Choroid plexus epithelial cell (primary cell): ENCODE measurements around the gene LEP.

Experiments
- DNase-seq: peaks from one replicate; pipeline ENCODE4 v3.0.0-alpha.2; 2010; ENCODE audit warnings: low read depth
- H3K4me3 ChIP-seq: 2 replicates; pipeline ENCODE4 v1.5.1; 2011; ENCODE audit warnings: low read depth, mild to moderate bottlenecking, control low read depth, low read length, moderate library complexity
- TF ChIP-seq, protein P1 (sequence below): conservative IDR thresholded peaks from 2 replicates; pipeline ENCODE4 v1.5.1; 2011; ENCODE audit warnings: low read depth, mild to moderate bottlenecking, control low read depth, inconsistent platforms, low read length, moderate library complexity

Gene LEP

DNA sequence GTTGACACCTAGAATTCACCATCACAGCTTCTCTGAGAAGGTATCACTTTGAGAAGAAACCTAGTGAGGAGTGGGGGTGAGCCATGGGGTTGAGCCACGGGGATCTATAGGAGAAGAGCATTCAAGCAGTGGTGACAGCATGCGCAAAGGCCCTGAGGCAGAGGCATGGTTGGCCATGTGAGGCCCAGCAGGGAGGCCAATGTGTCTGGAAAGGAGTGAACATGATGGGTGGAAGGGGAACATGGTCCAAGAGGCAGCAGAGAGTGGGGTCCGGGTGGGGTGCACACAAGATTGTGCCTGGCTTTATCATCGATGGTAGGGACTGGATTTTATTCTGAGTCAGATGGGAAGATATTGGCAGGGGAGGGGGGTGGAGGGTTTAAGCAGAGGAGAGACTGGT is 36.0 kb upstream of the LEP start:
- TF ChIP-seq, protein P1, sequence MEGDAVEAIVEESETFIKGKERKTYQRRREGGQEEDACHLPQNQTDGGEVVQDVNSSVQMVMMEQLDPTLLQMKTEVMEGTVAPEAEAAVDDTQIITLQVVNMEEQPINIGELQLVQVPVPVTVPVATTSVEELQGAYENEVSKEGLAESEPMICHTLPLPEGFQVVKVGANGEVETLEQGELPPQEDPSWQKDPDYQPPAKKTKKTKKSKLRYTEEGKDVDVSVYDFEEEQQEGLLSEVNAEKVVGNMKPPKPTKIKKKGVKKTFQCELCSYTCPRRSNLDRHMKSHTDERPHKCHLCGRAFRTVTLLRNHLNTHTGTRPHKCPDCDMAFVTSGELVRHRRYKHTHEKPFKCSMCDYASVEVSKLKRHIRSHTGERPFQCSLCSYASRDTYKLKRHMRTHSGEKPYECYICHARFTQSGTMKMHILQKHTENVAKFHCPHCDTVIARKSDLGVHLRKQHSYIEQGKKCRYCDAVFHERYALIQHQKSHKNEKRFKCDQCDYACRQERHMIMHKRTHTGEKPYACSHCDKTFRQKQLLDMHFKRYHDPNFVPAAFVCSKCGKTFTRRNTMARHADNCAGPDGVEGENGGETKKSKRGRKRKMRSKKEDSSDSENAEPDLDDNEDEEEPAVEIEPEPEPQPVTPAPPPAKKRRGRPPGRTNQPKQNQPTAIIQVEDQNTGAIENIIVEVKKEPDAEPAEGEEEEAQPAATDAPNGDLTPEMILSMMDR = no peak
- DNase-seq = no peak
- no peak overlapping the region for H3K4me3 ChIP-seq

DNA sequence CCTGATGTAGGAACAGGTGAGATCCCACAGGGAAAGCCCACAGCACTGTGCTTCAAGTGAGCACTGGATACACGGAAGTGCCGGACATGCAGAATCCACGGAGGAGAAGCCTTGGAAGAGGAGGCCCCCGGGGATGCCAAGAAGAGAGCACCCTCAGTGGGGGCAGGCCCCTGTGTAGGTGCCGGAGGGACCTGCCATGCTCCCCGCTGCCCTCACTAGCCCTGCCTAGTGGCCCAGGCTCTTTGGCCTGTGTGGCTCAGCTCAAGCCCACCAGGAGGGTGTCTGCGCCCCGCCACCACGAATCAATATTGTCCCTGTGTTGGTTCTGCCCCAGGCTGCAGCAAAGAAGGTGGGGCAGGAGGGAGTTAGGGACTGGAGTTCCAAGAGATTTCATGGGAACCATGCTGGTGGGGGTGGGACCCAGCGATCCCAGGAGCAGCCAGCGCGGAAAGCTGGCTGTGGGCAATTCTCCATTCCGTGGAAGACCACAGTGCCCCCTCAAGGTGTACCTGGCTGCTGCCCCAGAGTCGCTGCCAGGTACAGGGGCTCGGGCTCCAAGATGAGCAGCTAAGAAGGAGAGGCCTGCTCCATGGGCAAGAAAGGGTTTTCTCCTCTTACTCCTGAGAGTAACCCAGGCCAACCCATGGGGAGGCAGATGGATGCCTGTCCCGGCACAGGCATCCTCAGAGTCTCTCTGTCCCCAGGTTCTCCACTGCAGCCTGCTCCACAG is 34.9 kb upstream of the LEP start:
- H3K4me3 ChIP-seq = no peak overlapping the region
- TF ChIP-seq, protein P1 = no peak
- no peak for DNase-seq

DNA sequence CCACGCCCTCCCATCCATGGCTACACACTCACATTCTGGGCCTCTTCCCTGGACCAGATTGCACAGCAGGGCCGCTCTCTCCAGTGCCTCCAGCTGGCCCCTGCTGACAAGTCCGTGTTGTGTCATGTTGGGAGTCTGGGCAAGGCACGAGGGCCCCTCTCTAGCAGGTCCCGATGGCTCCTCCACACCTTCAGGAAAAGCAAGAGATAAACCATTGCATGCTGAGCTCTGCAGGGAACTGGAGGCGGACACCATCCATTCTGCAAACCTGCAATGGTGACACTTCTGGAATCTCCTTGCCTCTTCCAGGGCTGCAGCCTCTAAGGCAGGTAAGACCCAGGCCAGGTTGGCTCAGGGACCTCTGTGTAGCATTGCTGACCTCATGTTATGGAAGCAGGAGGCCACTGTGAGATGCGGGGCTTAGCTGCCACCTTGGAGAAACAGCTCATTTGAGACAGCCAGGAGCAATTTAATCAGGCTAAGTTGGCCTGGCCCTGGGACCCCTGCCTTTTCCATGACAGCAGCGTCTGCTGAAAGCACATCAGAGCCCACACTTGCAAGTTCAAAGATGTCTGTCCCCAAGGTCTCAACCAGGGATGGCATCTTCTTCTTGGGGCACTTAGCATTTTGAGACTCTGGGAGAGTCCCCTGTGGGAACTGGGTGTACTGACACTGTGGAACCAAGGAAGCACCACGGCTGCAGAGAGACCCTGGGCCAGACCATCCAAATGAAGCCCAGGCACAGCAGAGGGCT is 34.2 kb upstream of the LEP start:
- no peak overlapping the region for H3K4me3 ChIP-seq
- TF ChIP-seq, protein P1 = no peak
- DNase-seq = no peak

DNA sequence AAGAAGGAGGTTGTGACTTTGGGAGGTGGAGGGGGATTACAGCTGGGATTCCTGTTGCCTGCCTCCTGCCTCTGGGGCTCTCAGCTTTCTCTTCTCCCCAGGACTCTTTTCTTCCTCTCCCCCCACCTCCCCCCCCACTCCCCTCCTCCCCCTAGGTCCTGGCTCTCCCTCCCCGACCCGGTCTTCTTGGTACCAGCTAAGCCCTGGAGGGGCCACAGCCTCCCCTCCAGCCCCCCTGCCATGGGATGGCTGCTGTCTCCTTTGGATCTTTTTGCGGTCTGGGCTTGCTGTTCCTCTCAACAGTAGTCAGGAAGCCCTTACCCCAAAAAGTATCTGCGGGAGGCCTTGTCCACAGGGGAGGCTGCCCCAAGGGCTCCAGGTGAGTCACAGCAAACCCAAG is 33.5 kb upstream of the LEP start:
- DNase-seq = no peak
- no peak overlapping the region for H3K4me3 ChIP-seq
- TF ChIP-seq, protein P1 = no peak

DNA sequence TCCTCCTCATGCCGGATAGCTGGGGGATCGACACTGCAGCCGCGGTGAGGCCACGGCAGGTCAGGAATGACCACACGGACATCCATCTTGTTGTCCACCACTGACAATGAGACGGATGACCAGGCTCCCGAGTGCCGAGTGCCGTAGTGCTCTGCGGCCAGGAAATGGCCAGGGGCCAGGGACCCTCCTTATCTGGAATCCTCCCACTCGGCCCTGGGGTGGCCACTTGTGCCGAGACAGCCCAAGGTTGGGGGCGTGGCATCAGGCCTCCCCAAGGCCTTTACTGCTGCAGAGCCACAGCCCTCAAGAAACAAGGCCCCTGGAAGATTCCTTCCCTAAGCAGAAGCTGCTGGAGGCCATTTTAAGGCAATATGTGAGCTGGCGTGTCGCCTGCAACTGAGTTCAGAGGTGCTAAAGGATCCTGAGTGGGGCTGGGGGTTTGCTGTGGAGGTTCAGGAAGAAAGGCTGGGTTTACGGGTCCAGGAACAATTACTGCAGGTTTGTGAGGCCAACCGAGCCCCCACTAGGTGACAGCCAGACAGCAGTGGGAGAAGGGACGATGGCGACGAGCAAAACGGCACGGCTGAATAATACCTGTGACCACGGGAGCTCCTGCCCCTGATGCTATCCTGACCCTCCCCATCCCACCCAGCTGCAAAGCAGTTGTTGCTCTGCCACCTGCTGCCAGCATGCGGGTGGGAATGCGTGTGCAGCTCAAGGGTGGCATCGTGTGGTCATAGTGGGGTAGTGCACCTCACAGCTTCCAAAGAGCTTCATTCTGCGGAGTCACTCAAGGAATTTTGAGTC is 31.6 kb upstream of the LEP start:
- no peak overlapping the region for H3K4me3 ChIP-seq
- peak; percentile 86 for DNase-seq
- TF ChIP-seq, protein P1 = peak; percentile 97

DNA sequence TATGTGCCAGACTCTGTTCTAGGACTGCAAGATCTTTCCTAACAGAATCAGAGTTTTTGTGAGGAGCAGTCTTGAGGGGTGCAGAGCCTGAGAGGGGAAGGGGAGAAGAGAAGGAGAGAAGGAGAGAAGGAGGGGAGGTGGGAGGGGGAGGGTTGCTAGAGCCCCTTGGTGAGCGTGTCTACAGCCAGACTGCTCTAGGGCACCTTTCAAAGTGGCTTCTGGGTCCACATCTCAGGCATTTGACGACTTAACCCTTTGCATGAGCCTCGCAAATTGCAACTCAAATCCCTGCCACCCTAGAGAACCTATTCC is 31.1 kb upstream of the LEP start:
- no peak overlapping the region for H3K4me3 ChIP-seq
- DNase-seq = no peak
- TF ChIP-seq, protein P1 = no peak
